GM12892 (cell line): Measurements from ENCODE around the gene HK3.

Experiments
- DNase-seq: peaks from one replicate; pipeline ENCODE4 v3.0.0; 2011; ENCODE audit not compliant: insufficient read length
- FAIRE-seq: peaks from 2 replicates; lab custom pipeline; 2011; peaks lifted over from hg19 to GRCh38; lab: Jason Lieb, UNC
- POLR2A ChIP-seq: IDR thresholded peaks from 2 replicates; pipeline ENCODE4 v1.6.1; 2011; ENCODE audit warnings: low read depth, low read length, control low read depth
- POLR2AphosphoS5 ChIP-seq: IDR thresholded peaks from 2 replicates; pipeline ENCODE4 v1.6.1; 2011; ENCODE audit warnings: low read depth, low read length, control low read depth
- TAF1 ChIP-seq: IDR thresholded peaks from 2 replicates; pipeline ENCODE4 v1.6.1; 2011; ENCODE audit warnings: low read depth, mild to moderate bottlenecking, control low read depth, low read length, borderline replicate concordance

The HK3 gene

DNA sequence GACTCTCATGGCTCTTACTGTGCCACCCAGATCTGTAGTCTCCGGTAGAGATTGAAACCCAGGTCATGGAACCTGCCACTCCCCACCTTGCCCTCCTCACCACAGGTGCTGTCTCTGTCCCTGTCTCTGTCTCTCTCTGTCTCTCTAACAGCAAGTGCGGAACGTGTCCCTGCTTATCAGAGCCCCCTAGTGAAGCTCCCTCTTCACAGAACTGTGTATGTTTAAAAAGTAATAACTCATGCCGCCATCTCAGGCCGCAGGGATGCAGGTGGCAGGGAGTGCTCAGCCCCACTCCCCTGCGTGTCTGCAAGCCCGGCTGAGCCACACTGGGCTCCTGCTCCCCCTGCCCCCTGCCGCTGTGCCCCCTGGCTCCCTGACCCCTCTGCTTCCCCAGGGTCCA lies 45.0 kb downstream of the HK3 start:
- TF ChIP-seq POLR2A, result no peak
- TF ChIP-seq TAF1, result no peak
- TF ChIP-seq POLR2AphosphoS5, result no peak
- no peak for FAIRE-seq
- no peak for DNase-seq

GRCh38 chr5:176853151-176853778 lies 45.9 kb downstream of the HK3 start:
- DNase-seq (no peak), FAIRE-seq (no peak)
- no peak for TF ChIP-seq POLR2AphosphoS5
- TF ChIP-seq POLR2A, result no peak
- TF ChIP-seq TAF1, result no peak

DNA sequence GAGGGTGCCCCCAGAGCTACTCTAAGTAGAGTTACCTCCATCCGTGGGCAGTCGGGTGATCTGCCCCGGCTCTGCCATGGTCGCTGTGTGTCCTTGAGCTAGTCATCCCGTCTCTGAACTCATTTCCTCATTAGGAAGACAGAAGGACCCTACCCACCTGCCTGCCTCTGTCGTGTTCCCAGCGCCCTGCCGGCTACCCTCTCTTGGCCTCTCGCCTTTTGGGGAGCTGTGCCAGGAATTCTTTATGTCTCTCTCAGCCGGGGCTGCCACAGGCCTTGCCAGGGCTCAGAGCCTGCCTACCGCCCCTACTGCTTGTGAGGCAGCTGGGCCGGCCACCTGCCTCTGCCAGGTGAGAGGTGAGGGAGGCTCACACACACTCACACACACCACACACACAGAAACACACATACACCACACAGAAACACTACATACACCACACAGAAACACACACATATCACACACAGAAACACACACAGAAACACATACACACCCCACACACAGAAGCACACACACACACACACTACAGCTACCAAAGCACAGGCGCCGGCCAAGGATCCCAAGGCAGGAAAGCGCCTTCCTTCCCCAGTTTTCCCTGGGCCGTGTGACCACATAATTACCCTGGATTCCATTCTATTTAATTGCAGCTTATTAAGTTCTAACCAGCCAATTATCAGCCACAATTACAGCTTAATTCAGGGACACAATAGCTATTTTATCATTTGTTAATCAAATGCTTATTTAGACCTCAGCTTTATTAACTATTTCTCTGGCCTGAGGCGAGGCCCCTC lies 47.1 kb downstream of the HK3 start:
- no peak for FAIRE-seq
- DNase-seq, result no peak
- no peak for TF ChIP-seq TAF1
- TF ChIP-seq POLR2A, result no peak
- no peak for TF ChIP-seq POLR2AphosphoS5

- DNase-seq (no peak), FAIRE-seq (no peak)
- TF ChIP-seq POLR2AphosphoS5 (no peak), TAF1 (no peak), POLR2A (no peak)
Measured at GRCh38 chr5:176851380-176851779, 47.8 kb downstream of the HK3 start.

DNA sequence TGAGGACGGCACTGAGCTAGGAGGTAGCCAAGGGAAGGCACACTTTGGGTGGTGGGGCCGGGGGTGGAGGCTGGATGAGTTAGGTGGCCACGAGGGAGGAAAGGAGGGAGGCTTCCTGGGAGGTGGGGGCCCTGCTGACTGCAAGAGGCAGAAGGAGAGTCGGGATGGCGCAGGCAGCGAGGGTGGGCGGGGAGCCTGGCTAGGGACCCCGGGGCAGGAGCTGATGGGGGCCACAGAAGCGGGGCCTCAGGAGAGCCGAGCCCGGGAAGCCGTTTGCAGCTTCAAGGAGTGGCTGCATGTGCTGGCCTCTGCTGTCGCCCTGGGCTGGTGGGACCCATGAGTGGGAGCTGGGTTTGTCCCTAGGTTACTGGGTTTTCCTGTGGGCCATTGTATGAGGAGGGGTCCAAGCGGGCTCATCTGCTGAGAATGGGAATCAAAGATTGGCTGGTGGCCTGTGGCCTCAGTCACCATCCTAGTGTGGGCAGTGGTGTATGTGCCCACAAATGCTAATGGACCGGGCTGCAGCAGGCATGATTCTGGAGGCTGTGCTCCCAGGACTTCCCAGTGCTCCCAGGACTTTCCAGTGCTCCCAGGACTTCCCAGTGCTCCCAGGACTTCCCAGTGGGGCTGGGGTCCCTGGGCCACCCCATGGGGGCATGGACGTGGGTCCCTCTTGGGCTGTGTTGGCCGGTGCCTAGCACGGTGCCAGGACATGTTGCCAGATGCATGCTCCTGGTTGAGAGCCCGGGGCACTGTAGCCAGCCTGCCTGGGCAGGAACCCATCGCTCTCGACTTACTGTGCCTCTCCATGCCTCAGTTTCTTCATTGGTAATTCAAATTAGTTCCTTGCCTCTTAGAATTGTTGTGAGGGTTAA lies 48.5 kb downstream of the HK3 start:
- FAIRE-seq, result no peak
- DNase-seq, result no peak
- TF ChIP-seq TAF1, result no peak
- TF ChIP-seq POLR2AphosphoS5, result no peak
- TF ChIP-seq POLR2A, result no peak

GRCh38 chr5:176849611-176850227 lies 49.4 kb downstream of the HK3 start:
- DNase-seq (no peak), FAIRE-seq (no peak)
- TF ChIP-seq TAF1 (no peak), POLR2AphosphoS5 (no peak), POLR2A (no peak)

GRCh38 chr5:176848651-176849050 lies 50.5 kb downstream of the HK3 start:
- TF ChIP-seq POLR2A (no peak), TAF1 (no peak), POLR2AphosphoS5 (no peak)
- FAIRE-seq, result no peak
- no peak for DNase-seq

DNA sequence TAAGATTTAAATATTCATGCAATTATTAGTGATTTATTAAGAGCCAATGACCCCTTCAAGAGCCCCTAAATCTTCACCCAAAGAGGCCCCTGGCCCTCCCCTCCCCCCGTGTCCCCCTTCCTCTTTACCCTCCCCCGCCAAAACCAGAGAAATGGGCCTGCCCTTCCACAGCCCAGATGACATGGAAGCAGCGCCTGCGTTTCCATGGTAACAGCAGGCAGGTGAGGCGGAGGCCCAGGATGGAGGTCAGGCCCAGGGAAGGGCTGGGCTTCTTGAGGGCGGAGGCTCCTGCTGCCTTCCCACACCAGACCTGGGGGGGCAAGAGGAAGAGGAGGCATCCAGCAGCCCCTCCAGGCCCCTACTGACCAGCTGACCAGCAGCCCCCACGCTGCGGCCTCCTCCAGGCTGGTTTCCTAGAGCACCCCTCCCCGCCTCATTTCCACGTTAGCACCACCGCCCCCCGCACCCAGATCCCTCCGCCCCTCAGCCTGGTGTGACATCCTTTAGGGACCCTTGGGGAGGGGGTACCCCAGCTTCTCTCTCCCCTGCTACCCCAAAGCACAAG lies 51.3 kb downstream of the HK3 start:
- FAIRE-seq (no peak), DNase-seq (no peak)
- TF ChIP-seq POLR2A, result no peak
- TF ChIP-seq TAF1, result no peak
- TF ChIP-seq POLR2AphosphoS5, result no peak

DNA sequence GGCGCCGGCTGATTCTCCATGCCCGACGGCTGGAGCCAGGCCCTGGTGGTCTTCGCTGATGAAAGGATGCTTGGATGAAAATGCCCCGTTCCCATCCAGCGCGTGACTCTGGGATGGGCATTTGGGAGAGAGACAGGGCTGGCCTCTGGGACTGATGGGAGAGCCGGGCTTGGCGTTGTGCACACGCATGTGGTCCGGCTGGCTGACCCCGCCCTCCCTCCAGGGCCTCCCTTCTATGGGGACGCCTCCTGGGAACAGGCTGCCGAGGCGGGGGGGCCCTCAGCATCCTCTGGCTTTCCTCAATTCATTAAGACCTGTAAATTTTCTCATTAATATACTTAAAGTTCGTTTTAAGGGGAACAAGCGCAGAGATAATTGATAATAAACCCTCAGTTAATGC lies 52.0 kb downstream of the HK3 start:
- no peak for FAIRE-seq
- DNase-seq, result no peak
- TF ChIP-seq TAF1, result no peak
- TF ChIP-seq POLR2AphosphoS5, result no peak
- no peak for TF ChIP-seq POLR2A

DNA sequence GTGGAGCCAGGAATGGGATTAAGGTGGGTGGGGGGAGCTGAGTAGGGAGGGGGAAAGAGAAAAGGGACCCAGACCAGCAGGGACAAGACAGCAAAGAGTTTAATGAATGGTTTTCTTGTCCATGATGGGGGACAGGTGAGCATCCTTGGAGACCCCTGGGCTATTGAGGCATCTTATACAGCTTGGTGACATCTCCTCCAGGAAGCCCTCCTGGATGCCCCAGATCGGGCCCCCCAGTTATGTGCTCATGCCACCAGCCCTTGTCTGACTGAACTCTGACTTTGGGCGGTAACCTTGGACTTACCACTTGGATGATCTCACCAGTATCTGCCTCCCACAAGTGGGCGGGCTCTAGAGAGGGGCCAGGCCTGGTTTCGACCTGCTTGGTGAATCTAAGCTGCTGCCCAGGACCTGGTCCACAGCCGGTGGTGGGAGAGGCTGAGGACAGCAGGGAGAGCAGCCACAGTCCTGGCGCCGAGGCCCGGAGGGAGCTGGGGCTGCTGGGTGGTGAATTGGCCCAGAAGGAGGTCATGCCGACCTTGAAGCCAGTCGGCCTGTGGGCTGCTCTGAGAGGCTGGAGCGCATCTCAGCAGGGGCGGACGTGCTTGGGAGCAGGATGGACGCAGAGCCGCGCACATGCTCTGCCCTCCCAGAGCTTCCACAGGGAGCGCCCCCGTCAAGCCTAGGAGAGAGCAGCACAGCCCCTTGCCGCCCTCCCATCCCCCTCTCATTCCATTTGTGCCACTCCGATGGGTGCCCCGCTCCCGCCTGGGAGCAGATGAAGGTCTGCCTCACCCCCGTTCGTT lies 52.6 kb downstream of the HK3 start:
- no peak for DNase-seq
- no peak for FAIRE-seq

More for the DNA sequence above, 52.6 kb downstream of the HK3 start:
- TF ChIP-seq POLR2AphosphoS5 (no peak), TAF1 (no peak), POLR2A (no peak)
